IPS-15b (cell line): ENCODE data around the gene ESRRB.
"Not testable (repeated sequence)": the region's sequence is repeated elsewhere in the genome, so short reads cannot be mapped to it uniquely, and the experiment has no call there.

Experiments
- H3K27me3 ChIP-seq: one replicate; pipeline ENCODE4 v1.6.1; 2013; ENCODE audit warnings: low read length; ENCODE audit not compliant: control insufficient read depth, insufficient read depth
- H3K36me3 ChIP-seq: one replicate; pipeline ENCODE4 v1.6.1; 2013; ENCODE audit warnings: low read length; ENCODE audit not compliant: control insufficient read depth, insufficient read depth
- H3K4me1 ChIP-seq: one replicate; pipeline ENCODE4 v1.6.1; 2013; ENCODE audit warnings: mild to moderate bottlenecking, low read length; ENCODE audit not compliant: control insufficient read depth, insufficient read depth
- H3K4me3 ChIP-seq: one replicate; pipeline ENCODE4 v1.5.1; 2013; ENCODE audit warnings: low read depth, low read length
- H3K9ac ChIP-seq: one replicate; pipeline ENCODE4 v1.6.1; 2013; ENCODE audit warnings: low read depth, mild to moderate bottlenecking, low read length
- H3K9me3 ChIP-seq: one replicate; pipeline ENCODE4 v1.6.1; 2013; ENCODE audit warnings: mild to moderate bottlenecking, low read length; ENCODE audit not compliant: control insufficient read depth, insufficient read depth

ESRRB gene

GRCh38 chr14:76502638-76503037 is 126.7 kb downstream of the ESRRB start:
- Histone ChIP-seq H3K27me3 (no peaks in the 10 kb centered on the region), H3K4me1 (no peaks in the 10 kb centered on the region), H3K9ac (no peak overlapping the region), H3K9me3 (no peaks in the 10 kb centered on the region), H3K4me3 (no peak overlapping the region), H3K36me3 (no peaks in the 10 kb centered on the region)

- Histone ChIP-seq H3K9ac (no peak overlapping the region), H3K4me1 (peaks cover 2% of the 10 kb centered on the region), H3K27me3 (no peaks in the 10 kb centered on the region), H3K9me3 (no peaks in the 10 kb centered on the region), H3K4me3 (no peak overlapping the region), H3K36me3 (no peaks in the 10 kb centered on the region)
Measured at GRCh38 chr14:76509311-76509710, 133.4 kb downstream of the ESRRB start.

- H3K4me1 ChIP-seq, result peaks cover 2% of the 10 kb centered on the region
- no peaks in the 10 kb centered on the region for H3K9me3 ChIP-seq
- H3K4me3 ChIP-seq, result no peak overlapping the region
- H3K36me3 ChIP-seq, result no peaks in the 10 kb centered on the region
- no peak overlapping the region for H3K9ac ChIP-seq
- no peaks in the 10 kb centered on the region for H3K27me3 ChIP-seq
Measured at GRCh38 chr14:76510181-76510580, 134.2 kb downstream of the ESRRB start.

- Histone ChIP-seq H3K9ac (peak overlapping the region; percentile 24), H3K36me3 (no peaks in the 10 kb centered on the region), H3K4me1 (peaks cover 2% of the 10 kb centered on the region), H3K9me3 (no peaks in the 10 kb centered on the region), H3K4me3 (no peak overlapping the region), H3K27me3 (no peaks in the 10 kb centered on the region)
Measured at GRCh38 chr14:76514213-76514998, 138.5 kb downstream of the ESRRB start.

- no peak overlapping the region for H3K9ac ChIP-seq
- H3K36me3 ChIP-seq, result no peaks in the 10 kb centered on the region
- no peaks in the 10 kb centered on the region for H3K4me1 ChIP-seq
- H3K27me3 ChIP-seq, result no peaks in the 10 kb centered on the region
- no peaks in the 10 kb centered on the region for H3K9me3 ChIP-seq
- H3K4me3 ChIP-seq, result no peak overlapping the region
Measured at GRCh38 chr14:76516884-76517283, 140.9 kb downstream of the ESRRB start.

GRCh38 chr14:76518366-76518765 is 142.4 kb downstream of the ESRRB start:
- Histone ChIP-seq H3K9me3 (no peaks in the 10 kb centered on the region), H3K9ac (no peak overlapping the region), H3K4me1 (no peaks in the 10 kb centered on the region), H3K27me3 (no peaks in the 10 kb centered on the region), H3K36me3 (no peaks in the 10 kb centered on the region), H3K4me3 (no peak overlapping the region)

- H3K4me1 ChIP-seq, result peaks cover 3% of the 10 kb centered on the region
- no peak overlapping the region for H3K9ac ChIP-seq
- H3K27me3 ChIP-seq, result no peaks in the 10 kb centered on the region
- H3K36me3 ChIP-seq, result no peaks in the 10 kb centered on the region
- no peaks in the 10 kb centered on the region for H3K9me3 ChIP-seq
- no peak overlapping the region for H3K4me3 ChIP-seq
Measured at GRCh38 chr14:76525106-76525821, 149.3 kb downstream of the ESRRB start.

- H3K36me3 ChIP-seq, result no peaks in the 10 kb centered on the region
- no peaks in the 10 kb centered on the region for H3K9me3 ChIP-seq
- no peaks in the 10 kb centered on the region for H3K27me3 ChIP-seq
- peaks cover 3% of the 10 kb centered on the region for H3K4me1 ChIP-seq
- no peak overlapping the region for H3K9ac ChIP-seq
- no peak overlapping the region for H3K4me3 ChIP-seq
Measured at GRCh38 chr14:76531085-76531484, 155.1 kb downstream of the ESRRB start.

- Histone ChIP-seq H3K4me1 (peaks cover 3% of the 10 kb centered on the region), H3K9me3 (no peaks in the 10 kb centered on the region), H3K9ac (no peak overlapping the region), H3K27me3 (no peaks in the 10 kb centered on the region), H3K36me3 (no peaks in the 10 kb centered on the region), H3K4me3 (no peak overlapping the region)
Measured at GRCh38 chr14:76531821-76532318, 155.9 kb downstream of the ESRRB start.

- not testable (repeated sequence) for H3K27me3 ChIP-seq, H3K36me3 ChIP-seq, H3K9me3 ChIP-seq, H3K9ac ChIP-seq, H3K4me3 ChIP-seq, H3K4me1 ChIP-seq
Measured at GRCh38 chr14:76536636-76537035, 160.7 kb downstream of the ESRRB start.

- Histone ChIP-seq H3K9me3 (no peaks in the 10 kb centered on the region), H3K4me3 (no peak overlapping the region), H3K36me3 (no peaks in the 10 kb centered on the region), H3K9ac (no peak overlapping the region), H3K27me3 (no peaks in the 10 kb centered on the region), H3K4me1 (peaks cover 9% of the 10 kb centered on the region)
Measured at GRCh38 chr14:76537906-76538647, 162.1 kb downstream of the ESRRB start.
